ENCODE results near the gene ABCF2. TPM values are rescaled to one million over a fixed set of nuclear protein-coding genes. Genes with fewer than 3 reads are reported as not detected.

ABCF2 gene
- total RNA-seq, 2 experiments from 2014 or later: 31.8 to 44.9 TPM

DNA sequence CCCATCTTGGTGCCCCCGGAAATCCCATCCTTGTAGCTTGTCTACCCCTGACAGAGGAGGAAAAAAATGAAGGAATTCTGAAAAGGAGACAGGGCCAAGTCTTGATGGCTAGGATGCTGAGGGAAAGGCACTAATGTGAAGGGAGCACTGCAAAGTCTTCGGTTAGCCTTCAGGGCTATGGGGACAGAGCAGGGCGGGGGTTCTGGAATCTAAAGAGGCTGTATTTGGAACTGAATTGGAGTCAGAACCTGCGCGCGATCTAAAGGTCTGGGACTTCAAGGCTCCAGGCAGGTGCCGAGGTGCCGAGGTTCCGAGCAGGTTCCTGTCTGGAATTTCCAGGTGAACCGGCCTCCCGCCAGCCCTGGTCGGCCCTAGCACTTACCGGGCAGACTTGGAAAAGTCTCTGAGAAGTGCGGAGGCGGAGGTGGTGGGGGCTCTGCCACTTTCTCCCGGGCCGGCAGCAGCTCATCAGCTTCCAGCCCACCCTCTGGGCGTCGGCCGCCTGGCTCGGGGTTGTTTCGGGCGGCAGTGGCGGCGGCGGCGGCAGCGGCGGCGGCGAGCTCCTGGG is 60.3 kb downstream of the ABCF2 start:
- no peak overlapping the region for H3K4me3 ChIP-seq (ENCODE audit: low read depth, low read length, poor library complexity, severe bottlenecking)
- ChIA-PET CTCF (ENCODE audit: unreplicated experiment) (no interaction called here), POLR2A (no interaction called here)
- no peaks in the 10 kb centered on the region for H3K36me3 ChIP-seq (ENCODE audit: insufficient read depth, low read length)
- H4K20me1 ChIP-seq (ENCODE audit: insufficient read depth, low read length): no peaks in the 10 kb centered on the region
- BruUV-seq (replicated peaks): no TSS peak
- no peaks in the 10 kb centered on the region for H3K79me2 ChIP-seq (ENCODE audit: insufficient read depth, low read depth, low read length)
- no peak overlapping the region for H3K4me2 ChIP-seq (ENCODE audit: low read length)
- no peak overlapping the region for H3K27ac ChIP-seq (ENCODE audit: low read depth, low read length, poor library complexity, severe bottlenecking)
- H3K4me1 ChIP-seq (ENCODE audit: insufficient read depth, low read length, poor library complexity, severe bottlenecking): no peaks in the 10 kb centered on the region
- H2AFZ ChIP-seq (ENCODE audit: low read length): no peak overlapping the region
- H3K9me2 ChIP-seq (ENCODE audit: insufficient read depth, low read length): no peaks in the 10 kb centered on the region
- H3K9me3 ChIP-seq (ENCODE audit: low read length): no peaks in the 10 kb centered on the region
- no peak for DNase-seq (ENCODE audit: low spot score)
- no peak for TF ChIP-seq EZH2phosphoT487 (IDR thresholded peaks at IDR 0.05; ENCODE audit: borderline replicate concordance, low read depth, low read length)
- TF ChIP-seq, protein P1, sequence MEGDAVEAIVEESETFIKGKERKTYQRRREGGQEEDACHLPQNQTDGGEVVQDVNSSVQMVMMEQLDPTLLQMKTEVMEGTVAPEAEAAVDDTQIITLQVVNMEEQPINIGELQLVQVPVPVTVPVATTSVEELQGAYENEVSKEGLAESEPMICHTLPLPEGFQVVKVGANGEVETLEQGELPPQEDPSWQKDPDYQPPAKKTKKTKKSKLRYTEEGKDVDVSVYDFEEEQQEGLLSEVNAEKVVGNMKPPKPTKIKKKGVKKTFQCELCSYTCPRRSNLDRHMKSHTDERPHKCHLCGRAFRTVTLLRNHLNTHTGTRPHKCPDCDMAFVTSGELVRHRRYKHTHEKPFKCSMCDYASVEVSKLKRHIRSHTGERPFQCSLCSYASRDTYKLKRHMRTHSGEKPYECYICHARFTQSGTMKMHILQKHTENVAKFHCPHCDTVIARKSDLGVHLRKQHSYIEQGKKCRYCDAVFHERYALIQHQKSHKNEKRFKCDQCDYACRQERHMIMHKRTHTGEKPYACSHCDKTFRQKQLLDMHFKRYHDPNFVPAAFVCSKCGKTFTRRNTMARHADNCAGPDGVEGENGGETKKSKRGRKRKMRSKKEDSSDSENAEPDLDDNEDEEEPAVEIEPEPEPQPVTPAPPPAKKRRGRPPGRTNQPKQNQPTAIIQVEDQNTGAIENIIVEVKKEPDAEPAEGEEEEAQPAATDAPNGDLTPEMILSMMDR (conservative IDR thresholded peaks at IDR 0.05; ENCODE audit: low read length): no peak
- intact Hi-C loops (cut with micrococcal nuclease; ENCODE audit: unreplicated experiment): no loop called here

Other genes starting within 250 kb of the ABCF2 start
- gene KCNH2, start 248.9 kb downstream of the ABCF2 start, total RNA-seq (2014; rRNA removed; shearing (Covaris generic)): 4.0 and 7.5 TPM in 2 replicates
- gene KCNH2, start 248.9 kb downstream of the ABCF2 start, total RNA-seq (2022): 5.8 and 6.2 TPM in 2 replicates
- gene NOS3, start 236.2 kb downstream of the ABCF2 start, total RNA-seq (2014; rRNA removed; shearing (Covaris generic)): 0.41 and 0.82 TPM in 2 replicates
- gene NOS3, start 236.2 kb downstream of the ABCF2 start, total RNA-seq (2022): 0.30 and 0.78 TPM in 2 replicates
- 0.18 and 1.1 TPM in 2 replicates for gene ATG9B, start 202.7 kb downstream of the ABCF2 start, total RNA-seq (2014; rRNA removed; shearing (Covaris generic))
- gene ATG9B, start 202.7 kb downstream of the ABCF2 start, total RNA-seq (2022): 0.94 and 0.97 TPM in 2 replicates
- gene ABCB8, start 198.8 kb downstream of the ABCF2 start, total RNA-seq (2014; rRNA removed; shearing (Covaris generic)): 29.5 and 32.0 TPM in 2 replicates
- gene ABCB8, start 198.8 kb downstream of the ABCF2 start, total RNA-seq (2022): 63.9 and 64.7 TPM in 2 replicates
- gene ASIC3, start 178.7 kb downstream of the ABCF2 start, total RNA-seq (2014; rRNA removed; shearing (Covaris generic)): 3.3 and 7.9 TPM in 2 replicates
- gene ASIC3, start 178.7 kb downstream of the ABCF2 start, total RNA-seq (2022): 14.8 and 22.3 TPM in 2 replicates
- gene CDK5, start 169.3 kb downstream of the ABCF2 start, total RNA-seq (2014; rRNA removed; shearing (Covaris generic)): 30.9 and 35.2 TPM in 2 replicates
- 23.1 and 23.7 TPM in 2 replicates for gene CDK5, start 169.3 kb downstream of the ABCF2 start, total RNA-seq (2022)
- 64.2 and 112 TPM in 2 replicates for gene SLC4A2, start 167.6 kb downstream of the ABCF2 start, total RNA-seq (2014; rRNA removed; shearing (Covaris generic))
- 81.4 and 86.0 TPM in 2 replicates for gene SLC4A2, start 167.6 kb downstream of the ABCF2 start, total RNA-seq (2022)
- gene FASTK, start 146.4 kb downstream of the ABCF2 start, total RNA-seq (2014; rRNA removed; shearing (Covaris generic)): 114 and 118 TPM in 2 replicates
- gene FASTK, start 146.4 kb downstream of the ABCF2 start, total RNA-seq (2022): 87.7 and 90.5 TPM in 2 replicates
- gene TMUB1, start 143.7 kb downstream of the ABCF2 start, total RNA-seq (2014; rRNA removed; shearing (Covaris generic)): 38.6 and 56.0 TPM in 2 replicates
- 53.2 and 59.6 TPM in 2 replicates for gene TMUB1, start 143.7 kb downstream of the ABCF2 start, total RNA-seq (2022)
- gene AGAP3, start 140.7 kb downstream of the ABCF2 start, total RNA-seq (2014; rRNA removed; shearing (Covaris generic)): 4.4 and 4.8 TPM in 2 replicates
- gene AGAP3, start 140.7 kb downstream of the ABCF2 start, total RNA-seq (2022): 23.1 and 30.9 TPM in 2 replicates
- gene GBX1, start 59.5 kb downstream of the ABCF2 start, total RNA-seq (2014; rRNA removed; shearing (Covaris generic)): not detected in 2 replicates
- gene GBX1, start 59.5 kb downstream of the ABCF2 start, total RNA-seq (2022): not detected in 2 replicates
- not detected in 2 replicates for gene ASB10, start 40.0 kb downstream of the ABCF2 start, total RNA-seq (2014; rRNA removed; shearing (Covaris generic))
- gene ASB10, start 40.0 kb downstream of the ABCF2 start, total RNA-seq (2022): not detected in 2 replicates
- 1.3 TPM in 1 of 2 replicates, not detected in the other for gene H2BK1, start 16.7 kb downstream of the ABCF2 start, total RNA-seq (2014; rRNA removed; shearing (Covaris generic))
- not detected in 2 replicates for gene H2BK1, start 16.7 kb downstream of the ABCF2 start, total RNA-seq (2022)
- gene CHPF2, start 5.3 kb upstream of the ABCF2 start, total RNA-seq (2014; rRNA removed; shearing (Covaris generic)): 19.8 and 27.0 TPM in 2 replicates
- 29.8 and 34.2 TPM in 2 replicates for gene CHPF2, start 5.3 kb upstream of the ABCF2 start, total RNA-seq (2022)
- gene SMARCD3, start 21.5 kb upstream of the ABCF2 start, total RNA-seq (2014; rRNA removed; shearing (Covaris generic)): 1.5 and 2.5 TPM in 2 replicates
- gene SMARCD3, start 21.5 kb upstream of the ABCF2 start, total RNA-seq (2022): 1.5 and 1.9 TPM in 2 replicates
- 44.1 and 44.2 TPM in 2 replicates for gene NUB1, start 114.6 kb upstream of the ABCF2 start, total RNA-seq (2014; rRNA removed; shearing (Covaris generic))
- 50.7 and 57.0 TPM in 2 replicates for gene NUB1, start 114.6 kb upstream of the ABCF2 start, total RNA-seq (2022)
- gene WDR86, start 182.8 kb upstream of the ABCF2 start, total RNA-seq (2014; rRNA removed; shearing (Covaris generic)): 0.13 and 0.44 TPM in 2 replicates
- gene WDR86, start 182.8 kb upstream of the ABCF2 start, total RNA-seq (2022): 0.51 and 0.65 TPM in 2 replicates
- 0.09 and 0.26 TPM in 2 replicates for gene CRYGN, start 212.9 kb upstream of the ABCF2 start, total RNA-seq (2014; rRNA removed; shearing (Covaris generic))
- not detected in 2 replicates for gene CRYGN, start 212.9 kb upstream of the ABCF2 start, total RNA-seq (2022)

All from OCI-LY7 (cell line).